ENCODE data around the gene SEC16A. TPM values are rescaled to one million over a fixed set of nuclear protein-coding genes. Genes with fewer than 3 reads are reported as not detected.
A peak's percentile ranks its signal among the peaks of the same experiment; 100 is the strongest.

The SEC16A gene
- total and polyA plus RNA-seq, 8 donors = 14.6 to 105 (median 45.4) TPM

GRCh38 chr9:136399176-136400037 lies 83.4 kb downstream of the SEC16A start:
- Histone ChIP-seq H3K9me3 (no peaks in the 10 kb centered on the region), H3K4me1 (peaks cover 12 to 31% (median 26%) of the 10 kb centered on the region in 4 donors), H3K36me3 (peaks cover 30 to 73% (median 60%) of the 10 kb centered on the region in 4 donors), H3K27ac (peak overlapping the region in 4 of 5 donors; percentile 55 to 81 (median 68)), H3K4me3 (peak overlapping the region; percentile 71 to 98 (median 96)), H3K27me3 (no peaks in the 10 kb centered on the region)
- WGBS, 5 donors = 0 to 3% (median 1%) methylated on average over 28 to 67 of the region's 67 CpGs
- no peak for TF ChIP-seq POLR2AphosphoS5 (IDR thresholded peaks at IDR 0.05)
- no peak for TF ChIP-seq EP300 (IDR thresholded peaks at IDR 0.05)
- no peak for TF ChIP-seq POLR2A (IDR thresholded peaks at IDR 0.05)
- TF ChIP-seq CTCF (IDR thresholded peaks at IDR 0.05) = no peak
- peak in 1 of 2 donors; percentile 46 for DNase-seq
- intact Hi-C loops (cut with DNase I; ENCODE audit: low total_unique reads) = loop anchor here (10.0 kb wide), 1 partner anchor 65 kb away; no protein-coding TSS in a partner anchor

GRCh38 chr9:136398286-136398685 lies 84.6 kb downstream of the SEC16A start:
- TF ChIP-seq POLR2A (IDR thresholded peaks at IDR 0.05) (no peak), POLR2AphosphoS5 (IDR thresholded peaks at IDR 0.05) (no peak), CTCF (IDR thresholded peaks at IDR 0.05) (no peak), EP300 (IDR thresholded peaks at IDR 0.05) (no peak)
- Histone ChIP-seq H3K27ac (no peak overlapping the region), H3K4me3 (peak overlapping the region in 1 of 4 donors; percentile 98), H3K36me3 (peaks cover 39 to 73% (median 60%) of the 10 kb centered on the region in 4 donors), H3K4me1 (peaks cover 12 to 31% (median 26%) of the 10 kb centered on the region in 4 donors), H3K27me3 (no peaks in the 10 kb centered on the region), H3K9me3 (no peaks in the 10 kb centered on the region)
- intact Hi-C loops (cut with DNase I; ENCODE audit: low total_unique reads) = no loop called here
- DNase-seq = no peak
- WGBS, 5 donors = 94 to 97% (median 94%) methylated on average over 12 of the region's 12 CpGs

- DNase-seq = no peak
- H3K9me3 ChIP-seq = no peaks in the 10 kb centered on the region
- H3K4me1 ChIP-seq = peaks cover 12 to 31% (median 26%) of the 10 kb centered on the region in 4 donors
- H3K27ac ChIP-seq = no peak overlapping the region
- H3K36me3 ChIP-seq = peaks cover 44 to 76% (median 65%) of the 10 kb centered on the region in 4 donors
- TF ChIP-seq CTCF (IDR thresholded peaks at IDR 0.05) (no peak), POLR2A (IDR thresholded peaks at IDR 0.05) (no peak), EP300 (IDR thresholded peaks at IDR 0.05) (no peak), POLR2AphosphoS5 (IDR thresholded peaks at IDR 0.05) (no peak)
- no peaks in the 10 kb centered on the region for H3K27me3 ChIP-seq
- H3K4me3 ChIP-seq = no peak overlapping the region
- intact Hi-C loops (cut with DNase I; ENCODE audit: low total_unique reads) = no loop called here
- 60 to 83% (median 81%) methylated on average over 1 to 6 of the region's 6 CpGs; no CpG with 5 or more reads in 1 of the 5 donors for WGBS, 5 donors
These were observed 85.2 kb downstream of the SEC16A start for GRCh38 chr9:136397643-136398042.

- H3K4me1 ChIP-seq = peaks cover 12 to 31% (median 26%) of the 10 kb centered on the region in 4 donors
- DNase-seq = no peak
- H3K4me3 ChIP-seq = no peak overlapping the region
- intact Hi-C loops (cut with DNase I; ENCODE audit: low total_unique reads) = no loop called here
- 48 to 64% (median 59%) methylated on average over 4 of the region's 4 CpGs for WGBS, 5 donors
- H3K27ac ChIP-seq = no peak overlapping the region
- peaks cover 53 to 76% (median 68%) of the 10 kb centered on the region in 4 donors for H3K36me3 ChIP-seq
- TF ChIP-seq EP300 (IDR thresholded peaks at IDR 0.05) = no peak
- no peak for TF ChIP-seq CTCF (IDR thresholded peaks at IDR 0.05)
- no peak for TF ChIP-seq POLR2A (IDR thresholded peaks at IDR 0.05)
- TF ChIP-seq POLR2AphosphoS5 (IDR thresholded peaks at IDR 0.05) = no peak
- H3K27me3 ChIP-seq = no peaks in the 10 kb centered on the region
- no peaks in the 10 kb centered on the region for H3K9me3 ChIP-seq
These were observed 86.7 kb downstream of the SEC16A start for GRCh38 chr9:136396219-136396515.

All from stomach (tissue), 9 donors.